HG03558 (cell line): ENCODE data around the gene UNK.

Source experiments
- ATAC-seq: cut with Tn5 transposase; IDR thresholded peaks from one replicate; pipeline ENCODE4 v1.9.1; 2021; ENCODE audit warnings: moderate number of reproducible peaks; ENCODE audit not compliant: unreplicated experiment; ENCODE audit errors: extremely low read depth

Gene UNK

GRCh38 chr17:75817571-75817970 is 33.0 kb downstream of the UNK start:
- no peak for ATAC-seq

GRCh38 chr17:75818326-75818885 is 33.8 kb downstream of the UNK start:
- ATAC-seq: no peak

- no peak for ATAC-seq
These were observed 34.5 kb downstream of the UNK start for GRCh38 chr17:75819116-75819515.

GRCh38 chr17:75819678-75820077 is 35.1 kb downstream of the UNK start:
- ATAC-seq: no peak

- no peak for ATAC-seq
These were observed 35.8 kb downstream of the UNK start for GRCh38 chr17:75820094-75821080.

- ATAC-seq: no peak
These were observed 36.9 kb downstream of the UNK start for GRCh38 chr17:75821552-75821951.

GRCh38 chr17:75822119-75822799 is 37.7 kb downstream of the UNK start:
- no peak for ATAC-seq

GRCh38 chr17:75822800-75823166 is 38.2 kb downstream of the UNK start:
- no peak for ATAC-seq

GRCh38 chr17:75823257-75824041 is 38.8 kb downstream of the UNK start:
- ATAC-seq: no peak

- ATAC-seq: no peak
These were observed 39.5 kb downstream of the UNK start for GRCh38 chr17:75824050-75824552.

- ATAC-seq: no peak
These were observed 40.1 kb downstream of the UNK start for GRCh38 chr17:75824666-75825065.

GRCh38 chr17:75825149-75825552 is 40.5 kb downstream of the UNK start:
- ATAC-seq: no peak

- ATAC-seq: no peak
These were observed 41.3 kb downstream of the UNK start for GRCh38 chr17:75825748-75826370.

- ATAC-seq: no peak
These were observed 42.1 kb downstream of the UNK start for GRCh38 chr17:75826561-75827307.

GRCh38 chr17:75827308-75828075 is 42.9 kb downstream of the UNK start:
- ATAC-seq: no peak

- no peak for ATAC-seq
These were observed 43.4 kb downstream of the UNK start for GRCh38 chr17:75828076-75828400.

GRCh38 chr17:75828741-75829140 is 44.1 kb downstream of the UNK start:
- ATAC-seq: no peak

- no peak for ATAC-seq
These were observed 45.1 kb downstream of the UNK start for GRCh38 chr17:75829747-75830146.
